Activated CD4-positive, alpha-beta T cell treated with anti-CD3 and anti-CD28 coated beads, Interleukin-2, amount 50 U/mL, for 16 hours (primary cell): ENCODE data around the gene TLE1.
"Not testable (repeated sequence)": the region's sequence is repeated elsewhere in the genome, so short reads cannot be mapped to it uniquely, and the experiment has no call there.

Experiments used
- DNase-seq: peaks from one replicate; pipeline ENCODE4 v3.0.0-alpha.2; 2020

TLE1 gene

DNA sequence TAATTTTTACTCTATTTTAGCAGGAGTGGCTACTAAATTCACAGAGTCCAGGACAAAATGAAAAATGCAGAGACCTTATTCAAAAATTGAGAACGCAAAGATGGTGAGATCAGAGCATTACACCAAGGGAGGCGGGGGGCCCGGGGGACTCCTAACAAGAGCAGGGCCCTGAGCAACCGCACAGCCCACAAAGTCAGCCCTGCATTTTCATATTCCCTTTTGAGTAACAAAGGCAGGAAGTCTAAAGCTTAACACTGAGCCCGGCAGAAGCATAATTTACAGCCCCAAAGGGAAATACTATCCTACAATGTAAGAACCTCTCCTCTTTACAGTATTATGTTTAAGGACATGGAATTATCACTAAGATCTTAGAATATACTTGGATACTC is 69.4 kb downstream of the TLE1 start:
- peak; percentile 8 for DNase-seq

GRCh38 chr9:81619353-81620001 is 69.9 kb downstream of the TLE1 start:
- DNase-seq: no peak

GRCh38 chr9:81618923-81619322 is 70.4 kb downstream of the TLE1 start:
- DNase-seq: no peak

- DNase-seq: no peak
Observed at GRCh38 chr9:81616141-81616540, 73.2 kb downstream of the TLE1 start.

DNA sequence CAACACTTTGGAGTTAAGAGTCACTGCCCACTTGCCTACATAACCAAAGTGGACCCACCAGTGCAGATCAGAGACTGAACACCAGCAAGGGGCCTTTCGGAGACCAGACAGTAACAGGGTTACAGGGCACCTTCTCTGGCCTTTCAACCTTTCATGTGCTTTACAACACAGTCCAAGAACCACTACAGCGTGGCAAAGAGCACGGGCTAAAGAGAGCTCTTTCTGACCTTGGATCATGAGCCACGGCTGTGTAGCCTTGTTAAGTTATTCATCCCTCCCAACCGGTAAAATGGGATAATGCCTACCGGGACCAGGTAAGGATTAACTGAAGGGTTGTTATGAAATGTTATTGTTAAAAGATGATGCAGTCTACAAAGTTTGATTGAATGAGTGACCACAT is 75.0 kb downstream of the TLE1 start:
- DNase-seq: no peak

DNA sequence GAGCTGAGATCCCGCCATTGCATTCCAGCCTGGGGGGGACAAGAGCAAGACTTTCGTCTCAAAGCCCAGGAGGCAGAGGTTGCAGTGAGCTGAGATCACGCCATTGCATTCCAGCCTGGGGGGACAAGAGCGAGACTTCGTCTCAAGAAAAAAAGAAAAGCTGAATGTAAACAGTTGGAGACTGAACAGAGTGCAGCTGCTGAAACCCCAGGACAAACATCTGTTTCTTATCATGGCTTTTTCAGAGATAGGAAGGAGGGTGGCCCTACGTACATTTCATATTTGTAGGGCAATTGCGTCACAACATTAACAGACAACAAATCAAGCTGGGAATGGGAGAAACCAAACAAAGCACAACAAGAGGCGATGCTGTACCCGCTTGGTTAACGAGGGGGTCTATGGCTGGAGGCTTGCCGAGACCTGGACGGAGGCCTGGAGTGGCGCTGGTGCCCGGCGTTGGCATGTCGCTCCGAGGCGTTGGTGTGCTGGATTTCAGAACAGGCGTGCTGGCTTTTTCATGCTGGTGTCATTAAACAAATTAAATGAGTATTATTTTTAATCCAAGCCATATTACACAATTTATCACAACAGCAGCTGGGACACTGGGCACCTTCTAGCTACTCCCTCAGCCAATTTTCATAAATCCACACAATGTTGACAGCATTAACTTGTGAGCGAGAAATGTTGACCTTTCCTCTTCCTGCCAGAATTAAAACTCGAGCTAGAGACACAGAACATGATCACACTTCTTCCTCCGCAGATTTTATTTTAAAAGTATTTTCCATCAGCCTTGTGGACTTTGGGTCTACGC is 76.1 kb downstream of the TLE1 start:
- DNase-seq: no peak

GRCh38 chr9:81611664-81612063 is 77.7 kb downstream of the TLE1 start:
- DNase-seq: no peak

DNA sequence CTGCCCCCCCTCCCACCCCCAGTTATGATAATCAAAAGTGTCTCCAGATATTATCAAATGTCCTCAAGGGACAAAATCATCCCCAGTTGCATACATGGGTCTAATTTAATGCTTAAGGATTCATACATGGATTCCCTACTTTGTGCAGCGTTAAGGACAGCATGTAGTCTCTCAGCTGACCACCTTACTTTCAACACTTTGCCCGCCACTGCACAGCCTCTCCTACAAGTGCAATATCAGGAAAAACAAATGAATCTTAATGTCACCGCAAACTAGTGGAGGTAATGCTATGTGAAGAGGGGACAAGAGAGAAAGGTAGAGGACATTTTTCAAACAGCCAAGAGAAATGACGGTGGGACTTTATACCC is 78.6 kb downstream of the TLE1 start:
- no peak for DNase-seq

DNA sequence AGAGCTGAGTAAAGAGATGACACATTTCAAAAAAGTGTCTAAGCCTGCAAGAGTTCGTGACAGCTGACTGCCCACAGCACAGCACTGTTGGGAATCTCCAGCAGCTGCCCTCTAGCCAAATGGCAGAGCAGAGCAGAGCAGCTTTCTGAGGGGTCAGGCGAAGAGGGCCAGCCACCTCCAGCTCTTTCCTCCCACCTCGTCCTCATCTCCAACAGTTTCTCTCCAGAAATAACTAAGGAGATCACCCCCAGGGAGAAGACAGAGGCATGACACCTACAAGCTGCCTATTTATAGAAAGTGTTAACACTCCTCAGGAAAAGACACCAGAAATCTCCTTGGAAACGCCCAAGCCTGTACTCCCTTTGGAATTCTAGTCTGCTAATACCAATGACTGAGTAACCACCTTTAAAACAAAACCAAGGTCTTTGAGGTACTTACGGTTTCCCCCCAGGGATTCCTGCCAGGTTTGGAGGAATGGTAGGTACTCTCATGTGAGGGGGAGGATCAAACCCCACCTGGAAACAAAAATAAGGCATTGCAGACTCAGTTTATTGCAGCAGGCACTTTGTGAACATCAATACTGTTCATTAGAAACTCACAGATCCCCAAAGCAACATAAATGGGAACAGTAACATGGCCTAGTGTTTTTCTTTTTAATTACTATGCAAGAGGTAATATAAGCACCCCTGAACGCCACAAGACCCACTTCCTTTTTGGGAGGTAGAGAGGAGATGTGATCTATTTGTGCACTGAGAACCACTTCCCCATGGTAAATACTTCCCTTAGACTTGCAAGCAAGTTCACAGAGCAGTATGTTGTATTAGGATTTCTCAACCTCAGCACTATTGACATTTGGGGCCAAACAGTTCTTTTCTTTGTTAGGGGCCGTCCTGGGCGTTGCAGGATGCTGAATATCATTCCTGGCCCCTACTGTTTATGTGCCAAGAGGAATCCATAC is 79.3 kb downstream of the TLE1 start:
- no peak for DNase-seq

DNA sequence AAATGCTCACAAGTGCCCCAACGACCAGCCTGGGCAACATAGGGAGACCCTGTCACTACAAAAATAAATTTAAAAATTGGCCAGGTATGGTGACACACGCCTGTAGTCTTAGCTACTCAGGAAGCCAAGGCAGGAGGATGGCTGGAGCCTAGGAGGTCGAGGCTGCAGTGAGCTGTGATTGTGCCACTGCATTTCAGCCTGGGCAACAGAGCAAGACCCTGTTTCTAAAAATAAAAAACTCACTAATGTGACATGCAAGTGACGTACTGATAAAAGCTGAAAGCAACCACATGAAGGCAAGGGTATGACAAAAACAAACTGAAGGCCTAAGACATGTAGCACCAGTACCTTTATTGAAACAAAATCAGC is 81.1 kb downstream of the TLE1 start:
- DNase-seq: no peak

- no peak for DNase-seq
Observed at GRCh38 chr9:81607593-81608288, 81.6 kb downstream of the TLE1 start.

GRCh38 chr9:81606261-81606660 is 83.1 kb downstream of the TLE1 start:
- not testable (repeated sequence) for DNase-seq

DNA sequence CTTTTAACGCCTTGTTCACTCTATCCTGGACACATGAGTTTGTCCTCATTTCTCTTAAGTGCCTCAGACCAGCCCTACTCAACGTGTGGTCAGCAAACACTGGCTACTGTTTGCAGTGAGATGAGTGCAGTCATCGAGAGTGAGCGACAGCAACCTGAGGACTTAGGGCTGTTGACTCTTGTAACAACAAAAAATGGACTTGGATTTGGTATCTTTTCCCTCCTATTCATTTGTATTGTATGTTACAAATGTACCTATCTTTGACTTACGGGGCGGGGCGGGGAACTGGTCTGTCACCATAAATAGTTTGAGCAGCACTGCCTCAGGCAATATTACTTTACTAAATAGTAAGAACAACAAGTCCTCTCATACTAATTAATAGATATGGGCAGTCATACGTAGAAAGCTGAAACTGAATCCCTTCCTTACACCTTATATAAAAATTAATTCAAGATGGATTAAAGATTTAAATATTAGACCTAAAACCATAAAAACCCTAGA is 84.1 kb downstream of the TLE1 start:
- DNase-seq: no peak

- no peak for DNase-seq
Observed at GRCh38 chr9:81604306-81605169, 84.8 kb downstream of the TLE1 start.

- no peak for DNase-seq
Observed at GRCh38 chr9:81602887-81603680, 86.3 kb downstream of the TLE1 start.

- DNase-seq: no peak
Observed at GRCh38 chr9:81601639-81602623, 87.4 kb downstream of the TLE1 start.

- no peak for DNase-seq
Observed at GRCh38 chr9:81600631-81601030, 88.7 kb downstream of the TLE1 start.

- no peak for DNase-seq
Observed at GRCh38 chr9:81599837-81600236, 89.5 kb downstream of the TLE1 start.

GRCh38 chr9:81598811-81599210 is 90.5 kb downstream of the TLE1 start:
- DNase-seq: no peak

DNA sequence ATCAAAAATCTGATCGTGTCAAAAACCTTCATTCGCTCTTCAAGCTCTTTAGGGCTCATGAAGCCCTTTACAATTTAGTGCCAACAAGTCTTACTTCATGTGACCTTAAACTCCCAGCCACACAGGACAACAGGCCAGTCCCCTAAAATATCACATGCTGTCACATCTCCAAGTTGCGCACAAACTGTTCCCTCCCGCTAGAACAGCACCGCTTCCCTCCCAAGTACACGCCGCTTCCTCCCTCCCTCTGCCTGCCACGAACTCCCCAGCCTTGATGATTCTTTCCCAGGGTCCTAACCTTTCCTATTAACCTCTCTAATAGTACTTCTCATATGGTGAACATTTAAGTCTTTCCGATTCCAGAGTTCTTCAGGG is 91.2 kb downstream of the TLE1 start:
- no peak for DNase-seq
